ENCODE results near the gene LRRC45.
A peak's percentile ranks its signal among the peaks of the same experiment; 100 is the strongest.

Gene LRRC45

DNA sequence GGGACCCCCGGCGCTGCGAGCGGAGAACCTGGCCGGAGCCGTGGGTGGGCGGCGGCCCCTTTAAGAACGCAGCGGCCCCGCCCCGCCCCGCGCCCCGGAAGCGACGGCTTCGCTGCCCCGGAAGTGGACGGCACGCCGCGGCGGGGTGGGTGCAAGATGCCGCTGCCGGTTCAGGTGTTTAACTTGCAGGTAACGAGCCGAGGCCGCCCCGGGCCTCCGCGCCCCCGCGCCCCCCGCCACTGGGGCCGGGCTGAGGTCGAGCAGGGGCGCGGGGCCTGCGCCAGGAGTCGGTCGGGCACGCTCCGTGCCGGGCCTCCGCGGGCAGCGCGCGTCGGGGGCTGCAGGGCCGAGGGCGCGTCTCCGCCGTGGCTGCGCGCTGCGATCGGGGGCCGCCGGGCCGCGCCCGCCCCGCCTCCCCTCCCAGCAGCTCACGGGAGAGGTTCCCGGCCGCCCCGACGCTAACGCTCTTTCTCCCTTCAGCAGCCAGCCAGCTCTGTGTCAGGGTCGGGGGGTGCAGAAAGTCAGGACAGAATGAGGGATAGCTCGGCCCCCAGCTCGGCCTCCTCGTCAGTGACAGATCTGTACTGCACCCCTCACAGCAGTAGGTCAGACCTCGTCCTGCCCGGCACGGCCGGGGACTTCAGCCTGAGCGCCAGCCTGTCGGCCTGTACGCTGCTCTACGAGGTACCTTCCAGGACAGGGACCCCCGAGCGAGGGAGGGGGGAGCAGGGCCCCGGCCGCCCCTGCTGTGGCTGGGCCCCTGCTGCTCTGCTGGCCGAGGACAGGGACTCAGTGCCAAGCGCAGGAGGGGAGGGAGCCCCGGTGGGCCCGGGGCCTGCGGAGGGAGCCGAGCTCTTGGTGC, 28.9 kb downstream of the LRRC45 start, which contains the start of the genes GPS1 and RFNG:
TSS of gene GPS1 (plus strand) at position 123 of the 862 bp plus-strand sequence. CDS start at position 157, 34 bp downstream.
TSS of gene RFNG (minus strand) at position 36 of the 862 bp plus-strand sequence. CDS start 45 bp downstream, outside the sequence.
- no peaks in the 10 kb centered on the region for H3K9me3 ChIP-seq (ENCODE audit: control insufficient read depth, insufficient read depth, low read depth, low read length)
- H3K36me3 ChIP-seq (ENCODE audit: control insufficient read depth in 2 of 2, insufficient read depth in 1 of 2, low read length in 2 of 2): peaks cover 0 to 78% of the 10 kb centered on the region in 2 experiments; a peak in 2 of 3 replicates
- H3K27ac ChIP-seq (ENCODE audit: extremely low read depth, low read depth, low read length): peak within 1 kb of the TSS; percentile 73
- H3K4me1 ChIP-seq (ENCODE audit: control insufficient read depth, insufficient read depth, low read length): peaks cover 7% of the 10 kb centered on the region
- peak within 1 kb of the TSS; percentile 83 for H3K4me3 ChIP-seq (ENCODE audit: low read depth, low read length)
- ChIA-PET POLR2A (interaction anchor here (0.5 to 14.2 kb wide), 9 partner anchors 10 to 244 kb away, joined by 3 to 96 read pairs (median 4); partner anchors contain the start of genes DCXR, DUS1L, FASN and RAC3), CTCF (interaction anchor here (0.5 to 0.7 kb wide), 3 partner anchors 14 to 145 kb away, joined by 3 read pairs; partner anchors contain the start of gene DCXR)
- TF ChIP-seq HOXD13 (CRISPR knock-in tag; IDR thresholded peaks at IDR 0.05; ENCODE audit: borderline replicate concordance): no peak
- no peak for TF ChIP-seq OVOL3 (tag by site-specific recombination; IDR thresholded peaks at IDR 0.05)
- TF ChIP-seq, protein P1, sequence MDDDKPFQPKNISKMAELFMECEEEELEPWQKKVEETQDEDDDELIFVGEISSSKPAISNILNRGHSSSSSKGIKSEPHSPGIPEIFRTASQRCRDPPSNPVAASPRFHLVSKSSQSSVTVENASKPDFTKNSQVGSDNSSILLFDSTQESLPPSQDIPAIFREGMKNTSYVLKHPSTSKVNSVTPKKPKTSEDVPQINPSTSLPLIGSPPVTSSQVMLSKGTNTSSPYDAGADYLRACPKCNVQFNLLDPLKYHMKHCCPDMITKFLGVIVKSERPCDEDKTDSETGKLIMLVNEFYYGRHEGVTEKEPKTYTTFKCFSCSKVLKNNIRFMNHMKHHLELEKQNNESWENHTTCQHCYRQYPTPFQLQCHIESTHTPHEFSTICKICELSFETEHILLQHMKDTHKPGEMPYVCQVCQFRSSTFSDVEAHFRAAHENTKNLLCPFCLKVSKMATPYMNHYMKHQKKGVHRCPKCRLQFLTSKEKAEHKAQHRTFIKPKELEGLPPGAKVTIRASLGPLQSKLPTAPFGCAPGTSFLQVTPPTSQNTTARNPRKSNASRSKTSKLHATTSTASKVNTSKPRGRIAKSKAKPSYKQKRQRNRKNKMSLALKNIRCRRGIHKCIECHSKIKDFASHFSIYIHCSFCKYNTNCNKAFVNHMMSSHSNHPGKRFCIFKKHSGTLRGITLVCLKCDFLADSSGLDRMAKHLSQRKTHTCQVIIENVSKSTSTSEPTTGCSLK (tag by site-specific recombination; IDR thresholded peaks at IDR 0.05): no peak
- no peak for TF ChIP-seq ZNF121 (tag by site-specific recombination; IDR thresholded peaks at IDR 0.05)
- no peak for TF ChIP-seq TRIM28 (IDR thresholded peaks at IDR 0.05; ENCODE audit: borderline replicate concordance, low read length)
- no peak for TF ChIP-seq KLF16 (tag by site-specific recombination; IDR thresholded peaks at IDR 0.05)
- TF ChIP-seq ZNF48 (tag by site-specific recombination; IDR thresholded peaks at IDR 0.05): no peak
- TF ChIP-seq ZFP69B (tag by site-specific recombination; IDR thresholded peaks at IDR 0.05): peak; percentile 57; the same call in 1 of the 2 replicates
- TF ChIP-seq, protein P2, sequence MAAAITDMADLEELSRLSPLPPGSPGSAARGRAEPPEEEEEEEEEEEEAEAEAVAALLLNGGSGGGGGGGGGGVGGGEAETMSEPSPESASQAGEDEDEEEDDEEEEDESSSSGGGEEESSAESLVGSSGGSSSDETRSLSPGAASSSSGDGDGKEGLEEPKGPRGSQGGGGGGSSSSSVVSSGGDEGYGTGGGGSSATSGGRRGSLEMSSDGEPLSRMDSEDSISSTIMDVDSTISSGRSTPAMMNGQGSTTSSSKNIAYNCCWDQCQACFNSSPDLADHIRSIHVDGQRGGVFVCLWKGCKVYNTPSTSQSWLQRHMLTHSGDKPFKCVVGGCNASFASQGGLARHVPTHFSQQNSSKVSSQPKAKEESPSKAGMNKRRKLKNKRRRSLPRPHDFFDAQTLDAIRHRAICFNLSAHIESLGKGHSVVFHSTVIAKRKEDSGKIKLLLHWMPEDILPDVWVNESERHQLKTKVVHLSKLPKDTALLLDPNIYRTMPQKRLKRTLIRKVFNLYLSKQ (tag by site-specific recombination; IDR thresholded peaks at IDR 0.05; ENCODE audit: borderline replicate concordance): no peak
- peak; percentile 20; the same call in 1 of the 2 replicates for TF ChIP-seq KLF8 (tag by site-specific recombination; IDR thresholded peaks at IDR 0.05)
- TF ChIP-seq ZNF184 (tag by site-specific recombination; IDR thresholded peaks at IDR 0.05): no peak
- TF ChIP-seq ZBTB20 (tag by site-specific recombination; IDR thresholded peaks at IDR 0.05): peak; percentile 41; the same call in 1 of the 2 replicates
- no peak for TF ChIP-seq MZF1 (tag by site-specific recombination; IDR thresholded peaks at IDR 0.05; ENCODE audit: borderline replicate concordance)
- no peak for TF ChIP-seq ZNF501 (tag by site-specific recombination; IDR thresholded peaks at IDR 0.05)
- TF ChIP-seq ZFHX2 (tag by site-specific recombination; conservative IDR thresholded peaks at IDR 0.05): no peak
- no peak for TF ChIP-seq ZNF239 (tag by site-specific recombination; IDR thresholded peaks at IDR 0.05)
- no peak for TF ChIP-seq ZFP37 (tag by site-specific recombination; IDR thresholded peaks at IDR 0.05)
- no peak for TF ChIP-seq GLI4 (tag by site-specific recombination; IDR thresholded peaks at IDR 0.05)
- TF ChIP-seq ZNF624 (tag by site-specific recombination; IDR thresholded peaks at IDR 0.05): no peak
- no peak for TF ChIP-seq ZNF777 (tag by site-specific recombination; IDR thresholded peaks at IDR 0.05; ENCODE audit: borderline replicate concordance)
- TF ChIP-seq ZNF37A (tag by site-specific recombination; IDR thresholded peaks at IDR 0.05): no peak
- no peak for TF ChIP-seq ZNF211 (tag by site-specific recombination; IDR thresholded peaks at IDR 0.05; ENCODE audit: low read depth)
- no peak for TF ChIP-seq PRDM1 (tag by site-specific recombination; IDR thresholded peaks at IDR 0.05)
- TF ChIP-seq ZNF670 (tag by site-specific recombination; IDR thresholded peaks at IDR 0.05; ENCODE audit: low read depth): no peak
- no peak for TF ChIP-seq ZNF24 (tag by site-specific recombination; IDR thresholded peaks at IDR 0.05)
- no peak for TF ChIP-seq ZNF433 (tag by site-specific recombination; IDR thresholded peaks at IDR 0.05; ENCODE audit: low read depth)
- no peak for TF ChIP-seq ZNF785 (tag by site-specific recombination; IDR thresholded peaks at IDR 0.05)
- peak; percentile 40; the same call in 1 of the 2 replicates for TF ChIP-seq KLF10 (tag by site-specific recombination; IDR thresholded peaks at IDR 0.05)
- TF ChIP-seq GLIS2 (tag by site-specific recombination; IDR thresholded peaks at IDR 0.05): peak; percentile 76
- TF ChIP-seq GLIS1 (tag by site-specific recombination; IDR thresholded peaks at IDR 0.05): peak; percentile 51
- TF ChIP-seq, protein P3, sequence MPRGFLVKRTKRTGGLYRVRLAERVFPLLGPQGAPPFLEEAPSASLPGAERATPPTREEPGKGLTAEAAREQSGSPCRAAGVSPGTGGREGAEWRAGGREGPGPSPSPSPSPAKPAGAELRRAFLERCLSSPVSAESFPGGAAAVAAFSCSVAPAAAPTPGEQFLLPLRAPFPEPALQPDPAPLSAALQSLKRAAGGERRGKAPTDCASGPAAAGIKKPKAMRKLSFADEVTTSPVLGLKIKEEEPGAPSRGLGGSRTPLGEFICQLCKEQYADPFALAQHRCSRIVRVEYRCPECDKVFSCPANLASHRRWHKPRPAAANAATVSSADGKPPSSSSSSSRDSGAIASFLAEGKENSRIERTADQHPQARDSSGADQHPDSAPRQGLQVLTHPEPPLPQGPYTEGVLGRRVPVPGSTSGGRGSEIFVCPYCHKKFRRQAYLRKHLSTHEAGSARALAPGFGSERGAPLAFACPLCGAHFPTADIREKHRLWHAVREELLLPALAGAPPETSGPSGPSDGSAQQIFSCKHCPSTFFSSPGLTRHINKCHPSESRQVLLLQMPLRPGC (tag by site-specific recombination; IDR thresholded peaks at IDR 0.05): no peak
- TF ChIP-seq KLF7 (tag by site-specific recombination; IDR thresholded peaks at IDR 0.05; ENCODE audit: borderline replicate concordance): no peak
- no peak for TF ChIP-seq ZNF571 (tag by site-specific recombination; IDR thresholded peaks at IDR 0.05)
- TF ChIP-seq, protein P4, sequence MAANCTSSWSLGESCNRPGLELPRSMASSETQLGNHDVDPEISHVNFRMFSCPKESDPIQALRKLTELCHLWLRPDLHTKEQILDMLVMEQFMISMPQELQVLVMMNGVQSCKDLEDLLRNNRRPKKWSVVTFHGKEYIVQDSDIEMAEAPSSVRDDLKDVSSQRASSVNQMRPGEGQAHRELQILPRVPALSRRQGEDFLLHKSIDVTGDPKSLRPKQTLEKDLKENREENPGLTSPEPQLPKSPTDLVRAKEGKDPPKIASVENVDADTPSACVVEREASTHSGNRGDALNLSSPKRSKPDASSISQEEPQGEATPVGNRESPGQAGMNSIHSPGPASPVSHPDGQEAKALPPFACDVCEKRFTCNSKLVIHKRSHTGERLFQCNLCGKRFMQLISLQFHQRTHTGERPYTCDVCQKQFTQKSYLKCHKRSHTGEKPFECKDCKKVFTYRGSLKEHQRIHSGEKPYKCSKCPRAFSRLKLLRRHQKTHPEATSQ (tag by site-specific recombination; IDR thresholded peaks at IDR 0.05): no peak

Data from HEK293 (cell line).